NOMO-1 (cell line): ENCODE measurements around the gene BOD1.

Experiments
- DNase-seq, 2 experiments: peaks; one replicate each; lab custom pipeline; 2025; ENCODE audit not compliant: unreplicated experiment in 2 of 2; lab: John Stamatoyannopoulos, UW

Gene BOD1

GRCh38 chr5:173642191-173642816, 25.9 kb upstream of the BOD1 start:
- no peak for DNase-seq

- DNase-seq = no peak
Observed at GRCh38 chr5:173640156-173640804, 23.8 kb upstream of the BOD1 start.

- no peak for DNase-seq
Observed at GRCh38 chr5:173638126-173639040, 21.9 kb upstream of the BOD1 start.

- no peak for DNase-seq
Observed at GRCh38 chr5:173637340-173637739, 20.9 kb upstream of the BOD1 start.

GRCh38 chr5:173634465-173634983, 18.1 kb upstream of the BOD1 start:
- no peak for DNase-seq

GRCh38 chr5:173633304-173633703, 16.9 kb upstream of the BOD1 start:
- DNase-seq = no peak

GRCh38 chr5:173631478-173631877, 15.0 kb upstream of the BOD1 start:
- no peak for DNase-seq

- DNase-seq = no peak
Observed at GRCh38 chr5:173630724-173631365, 14.4 kb upstream of the BOD1 start.

- DNase-seq = no peak
Observed at GRCh38 chr5:173629628-173630027, 13.2 kb upstream of the BOD1 start.

- DNase-seq = no peak
Observed at GRCh38 chr5:173628501-173628900, 12.1 kb upstream of the BOD1 start.

GRCh38 chr5:173627860-173628392, 11.5 kb upstream of the BOD1 start:
- DNase-seq = no peak

- no peak for DNase-seq
Observed at GRCh38 chr5:173627271-173627670, 10.8 kb upstream of the BOD1 start.

GRCh38 chr5:173626505-173626820, 10.0 kb upstream of the BOD1 start:
- DNase-seq = no peak

GRCh38 chr5:173625673-173626504, 9.4 kb upstream of the BOD1 start:
- DNase-seq = no peak

- DNase-seq = no peak
Observed at GRCh38 chr5:173625261-173625660, 8.8 kb upstream of the BOD1 start.

GRCh38 chr5:173624282-173624681, 7.8 kb upstream of the BOD1 start:
- DNase-seq = no peak

- DNase-seq = no peak
Observed at GRCh38 chr5:173623789-173624188, 7.3 kb upstream of the BOD1 start.

GRCh38 chr5:173623296-173623771, 6.9 kb upstream of the BOD1 start:
- no peak for DNase-seq

- no peak for DNase-seq
Observed at GRCh38 chr5:173622183-173623047, 6.0 kb upstream of the BOD1 start.
